ENCODE results near the gene SLC2A4RG.
"Not testable (repeated sequence)": the region's sequence is repeated elsewhere in the genome, so short reads cannot be mapped to it uniquely, and the experiment has no call there.

The SLC2A4RG gene

DNA sequence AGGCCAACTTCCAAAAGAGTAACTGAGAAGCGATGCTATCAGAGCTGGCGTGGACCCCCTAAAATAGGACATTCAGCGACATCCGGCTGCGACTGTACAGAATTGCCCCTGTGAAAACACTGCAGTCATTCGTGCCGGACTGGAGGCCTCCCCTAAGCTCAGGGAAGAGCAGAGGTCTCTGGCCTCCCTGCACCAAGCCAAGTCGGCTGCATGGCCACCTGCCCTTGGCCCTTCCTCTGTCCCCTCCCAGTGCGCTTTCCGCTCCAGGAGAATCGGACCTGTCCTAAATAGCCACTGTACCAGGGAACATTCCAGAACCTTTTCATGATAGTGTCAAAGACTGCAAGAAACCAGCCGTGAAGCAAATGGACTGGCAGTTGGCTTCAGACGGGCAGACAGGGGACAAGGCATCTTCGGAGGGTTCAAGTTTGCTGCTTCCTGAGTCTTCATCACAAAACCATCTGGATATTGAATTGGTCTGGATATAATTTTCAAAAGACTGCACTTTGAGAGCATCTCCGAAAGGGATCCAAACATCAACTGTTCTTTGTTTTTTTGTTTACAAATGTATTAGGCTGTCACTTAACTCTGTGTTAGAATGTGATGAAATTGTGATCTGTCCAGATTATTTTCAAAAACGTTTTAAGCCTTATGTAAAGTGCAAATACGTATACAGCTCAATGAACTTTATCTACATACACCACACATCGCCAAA is 16.5 kb downstream of the SLC2A4RG start:
- no peak for DNase-seq

DNA sequence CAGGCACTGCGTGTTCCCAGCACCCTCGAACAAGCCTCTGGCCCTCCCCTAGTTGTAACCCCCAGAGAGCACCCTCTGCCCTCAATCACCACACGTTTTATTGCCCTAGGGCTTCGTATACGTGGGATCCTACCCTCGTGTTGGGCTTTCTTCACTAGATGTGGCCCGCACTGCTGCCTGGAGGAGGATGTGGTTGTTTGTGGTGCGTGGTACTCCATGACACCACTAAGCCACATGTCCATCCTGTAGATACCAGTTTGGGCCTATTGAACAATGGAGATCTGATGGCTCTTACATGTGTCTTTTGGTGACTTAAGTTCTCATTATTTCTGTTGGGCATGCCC is 17.0 kb downstream of the SLC2A4RG start:
- no peak for DNase-seq

DNA sequence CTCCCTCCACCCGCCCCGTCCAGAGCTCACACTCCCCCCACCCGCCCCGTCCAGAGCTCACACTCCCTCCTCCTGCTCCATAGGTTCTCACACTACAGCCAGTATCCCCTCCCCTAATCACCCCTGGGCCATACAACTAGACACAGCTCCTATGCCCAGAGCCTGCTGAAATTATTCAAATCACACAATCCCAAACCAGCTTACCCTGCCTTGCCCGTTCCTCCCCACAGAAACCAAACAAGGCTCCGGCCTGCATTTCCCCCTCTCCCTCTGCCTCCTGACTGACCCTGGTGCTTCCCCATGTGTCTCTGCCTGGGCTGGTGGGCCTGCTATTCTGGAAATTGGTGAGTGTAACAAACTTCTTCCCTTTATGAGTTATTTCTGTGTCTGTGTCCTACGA is 18.6 kb downstream of the SLC2A4RG start:
- no peak for DNase-seq

DNA sequence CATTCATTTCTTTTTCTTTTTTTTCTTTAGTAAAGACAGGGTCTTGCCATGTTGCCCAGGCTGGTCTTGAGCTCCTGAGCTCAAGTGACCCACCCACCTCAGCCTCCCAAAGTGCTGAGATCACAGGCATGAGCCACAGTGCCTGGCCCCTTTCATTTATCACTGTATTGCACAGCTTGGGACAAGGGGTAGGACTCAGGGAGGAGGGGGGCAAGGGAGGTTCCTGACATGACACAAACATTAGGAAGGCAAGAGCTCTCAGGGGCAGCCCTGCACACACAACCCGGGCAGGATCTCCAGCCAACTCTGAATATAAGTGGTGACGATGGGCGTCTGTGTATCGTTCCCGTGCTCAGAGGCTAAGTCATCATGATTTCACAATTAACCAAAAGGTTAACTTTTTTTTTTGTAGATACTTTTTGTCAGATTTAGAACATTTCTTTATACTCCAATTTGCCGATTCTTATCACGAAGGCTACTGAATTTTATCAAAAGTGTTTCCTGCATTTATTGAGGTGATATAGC is 19.9 kb downstream of the SLC2A4RG start:
- DNase-seq = no peak

DNA sequence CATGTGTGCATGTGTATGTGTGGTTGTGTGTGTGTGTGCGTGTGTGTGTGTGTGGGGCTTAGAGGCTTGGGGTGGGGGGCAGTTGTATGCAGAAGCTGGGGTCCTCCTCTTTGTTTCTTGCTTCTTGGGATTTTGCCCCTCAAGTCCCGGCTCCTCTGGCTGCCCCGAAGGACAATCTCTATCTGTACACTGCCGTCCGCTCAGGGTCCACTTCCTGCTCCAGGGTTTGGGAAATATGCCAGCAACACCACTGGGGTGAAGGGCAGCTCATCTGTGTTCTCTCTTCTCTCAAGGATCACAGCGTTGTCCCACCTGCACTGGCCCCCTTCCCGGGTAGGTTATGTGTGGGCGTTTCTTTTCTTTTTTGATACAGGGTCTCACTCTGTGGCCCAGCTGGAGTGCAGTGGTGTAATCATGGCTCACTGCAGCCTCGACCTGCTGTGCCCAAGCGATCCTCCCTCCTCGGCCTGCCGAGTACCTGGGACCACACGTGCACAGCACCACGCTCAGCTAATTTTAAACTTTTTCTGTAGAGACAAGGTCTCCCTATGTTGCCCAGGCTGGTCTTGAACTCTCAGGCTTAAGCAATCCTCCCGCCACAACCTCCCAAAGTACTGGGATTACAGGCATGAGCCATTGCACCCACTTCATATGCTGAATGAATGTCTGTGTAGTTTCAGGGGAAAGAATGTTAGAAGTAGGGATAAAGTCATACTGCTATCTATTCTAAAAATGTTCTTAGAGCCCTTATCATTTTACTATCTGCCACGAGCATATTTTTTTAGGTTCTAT is 25.7 kb downstream of the SLC2A4RG start:
- DNase-seq = no peak

GRCh38 chr20:63765902-63766301 is 26.3 kb downstream of the SLC2A4RG start:
- no peak for DNase-seq

DNA sequence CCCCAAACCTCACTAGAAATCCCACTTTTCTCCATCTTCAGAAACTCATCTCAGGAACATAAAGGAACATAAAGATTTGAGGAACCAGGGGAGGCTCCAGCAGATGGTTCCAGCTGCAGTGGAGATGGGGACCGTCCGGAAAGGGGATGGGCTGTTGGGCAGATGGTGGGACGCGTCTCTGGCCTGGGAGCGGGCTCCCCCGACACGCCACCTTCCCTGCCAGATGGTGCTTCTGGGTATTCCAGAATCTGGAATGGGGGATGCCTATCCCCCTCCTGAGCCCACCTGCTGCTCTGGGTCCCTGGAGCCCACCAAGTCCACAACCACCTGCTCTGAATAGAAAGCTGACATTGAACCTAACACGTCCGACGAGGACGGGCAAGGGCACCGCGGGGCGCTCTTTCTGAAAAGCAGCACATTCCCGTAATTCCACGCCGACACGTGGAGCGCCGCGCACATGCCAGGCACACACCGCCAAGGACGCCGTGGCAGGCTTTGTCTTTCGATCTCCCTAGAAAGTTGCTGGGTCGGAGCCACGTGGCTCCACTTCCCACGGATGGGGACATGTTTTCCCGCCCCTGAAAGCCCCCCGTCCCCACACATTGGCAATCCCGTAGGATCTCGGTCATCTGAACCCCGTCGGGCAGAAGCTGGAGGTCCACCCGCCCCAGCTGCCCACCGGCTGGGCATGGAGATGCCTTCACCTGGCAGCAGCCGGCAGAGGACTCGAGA is 27.3 kb downstream of the SLC2A4RG start:
- no peak for DNase-seq

DNA sequence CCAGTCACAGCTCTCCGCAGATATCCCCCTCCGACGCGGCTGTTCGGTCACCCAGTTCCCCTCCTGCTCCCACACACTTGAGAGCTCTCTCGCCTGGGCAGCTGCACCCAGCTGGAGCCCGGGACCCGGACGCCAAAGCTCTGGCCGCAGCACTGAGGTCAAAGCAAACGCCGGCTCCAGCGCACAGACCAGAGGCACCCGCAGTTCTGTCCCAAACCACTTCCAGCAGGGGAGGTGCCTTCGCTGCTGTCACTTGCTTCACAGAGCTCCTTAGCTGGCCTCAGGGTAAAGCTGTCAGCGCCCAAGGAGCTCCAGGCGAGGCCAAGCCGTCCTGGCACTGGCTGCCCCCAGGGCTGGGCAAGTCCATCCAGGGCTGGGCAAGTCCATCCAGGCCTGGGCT is 27.9 kb downstream of the SLC2A4RG start:
- DNase-seq = no peak

DNA sequence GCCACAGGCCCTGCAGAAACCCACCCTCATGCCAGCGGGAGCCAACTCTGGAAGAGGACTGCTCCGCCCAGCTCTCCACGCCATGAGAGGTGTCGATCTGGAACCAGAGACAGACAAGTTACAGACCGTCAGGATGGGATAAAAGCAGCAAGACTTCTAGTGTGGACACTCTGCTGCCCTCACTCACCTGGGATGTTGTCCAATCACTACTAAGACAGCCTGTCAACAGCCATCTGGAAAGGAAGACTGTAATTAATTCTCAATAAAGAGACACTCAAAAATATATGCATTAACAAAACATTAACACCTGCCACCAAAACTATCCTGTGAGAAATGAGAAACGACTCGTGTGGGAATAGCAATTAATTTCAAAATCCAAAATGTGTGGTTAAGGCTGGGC is 28.3 kb downstream of the SLC2A4RG start:
- DNase-seq = no peak

DNA sequence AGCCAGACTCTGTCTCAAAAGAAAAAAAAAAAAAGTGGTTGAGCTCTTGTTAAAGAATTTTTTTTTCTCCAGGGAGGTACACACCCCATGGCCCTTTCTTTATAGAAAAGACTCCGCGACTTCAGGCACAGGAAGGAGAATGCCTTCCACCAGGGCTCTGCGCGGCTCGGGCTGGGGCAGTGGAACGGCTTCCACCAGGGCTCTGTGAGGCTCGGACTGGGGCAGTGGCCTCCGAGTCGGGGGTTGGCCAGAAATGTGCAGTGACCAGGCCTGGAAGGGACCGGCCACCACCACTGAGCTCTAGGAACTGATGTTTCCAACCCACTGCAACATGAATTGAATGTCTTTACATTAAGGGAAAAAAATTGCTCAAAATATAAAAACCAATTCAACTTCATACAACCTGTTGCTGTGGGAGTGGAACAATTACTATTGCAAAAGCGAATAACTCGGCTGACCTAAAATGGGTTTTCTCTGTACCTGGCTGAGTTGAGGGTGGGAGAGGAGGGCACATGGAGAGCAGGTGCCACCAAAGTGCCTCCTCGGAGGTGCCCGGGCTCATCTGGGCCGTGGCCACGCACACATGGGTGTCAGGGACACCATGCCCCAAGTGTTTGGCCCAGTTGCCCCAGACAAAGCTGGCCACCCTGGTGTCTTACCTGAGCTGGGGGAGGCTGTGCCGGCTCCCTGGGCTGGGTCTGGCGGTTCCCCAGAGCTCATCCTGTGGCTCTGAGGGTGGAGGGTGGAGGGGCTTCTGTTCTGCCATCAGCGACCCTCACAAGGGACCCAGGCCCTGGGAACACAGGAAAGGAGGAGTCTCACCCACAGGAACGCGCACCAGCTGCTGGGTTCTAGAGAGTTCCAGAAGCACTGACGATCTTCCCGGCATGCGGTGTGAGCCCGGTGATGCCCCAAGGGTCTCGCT is 29.3 kb downstream of the SLC2A4RG start:
- DNase-seq = no peak

GRCh38 chr20:63769891-63770474 is 30.4 kb downstream of the SLC2A4RG start:
- DNase-seq = no peak

- no peak for DNase-seq
These were observed 31.6 kb downstream of the SLC2A4RG start for GRCh38 chr20:63771046-63771707.

DNA sequence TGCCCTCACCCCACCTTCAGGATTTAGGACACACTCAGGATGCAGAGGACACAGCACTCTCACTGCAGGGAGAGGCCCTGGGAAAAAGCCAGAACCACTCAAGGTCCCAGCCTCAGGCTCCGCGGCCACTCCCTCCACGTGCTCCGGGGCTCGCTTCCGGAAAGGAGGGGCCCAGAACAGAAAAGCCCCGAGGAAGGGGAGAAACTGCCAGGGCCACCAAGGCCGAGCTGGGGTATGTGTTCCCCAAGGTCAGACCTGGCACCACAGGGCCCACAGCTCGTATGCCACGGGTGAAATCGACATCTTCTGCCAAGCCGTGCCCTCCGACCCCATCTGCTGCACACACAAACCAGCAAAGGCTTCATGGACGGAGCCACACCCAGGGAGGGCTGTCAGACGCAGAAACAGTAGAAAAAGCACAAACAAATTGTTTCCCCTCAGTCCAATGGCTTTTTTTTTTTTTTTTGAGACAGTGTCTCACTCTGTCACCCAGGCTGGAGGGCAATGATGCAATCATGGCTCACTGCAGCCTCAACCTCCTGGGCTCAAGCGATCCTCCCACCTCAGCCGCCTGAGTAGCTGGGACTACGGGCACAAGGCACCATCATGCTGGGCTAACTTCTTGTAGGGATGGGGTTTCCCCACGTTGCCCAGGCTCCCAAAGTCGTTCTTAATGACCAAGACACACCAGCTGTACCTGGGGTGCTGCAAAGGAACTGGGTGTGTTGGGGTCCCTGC is 33.4 kb downstream of the SLC2A4RG start:
- no peak for DNase-seq

DNA sequence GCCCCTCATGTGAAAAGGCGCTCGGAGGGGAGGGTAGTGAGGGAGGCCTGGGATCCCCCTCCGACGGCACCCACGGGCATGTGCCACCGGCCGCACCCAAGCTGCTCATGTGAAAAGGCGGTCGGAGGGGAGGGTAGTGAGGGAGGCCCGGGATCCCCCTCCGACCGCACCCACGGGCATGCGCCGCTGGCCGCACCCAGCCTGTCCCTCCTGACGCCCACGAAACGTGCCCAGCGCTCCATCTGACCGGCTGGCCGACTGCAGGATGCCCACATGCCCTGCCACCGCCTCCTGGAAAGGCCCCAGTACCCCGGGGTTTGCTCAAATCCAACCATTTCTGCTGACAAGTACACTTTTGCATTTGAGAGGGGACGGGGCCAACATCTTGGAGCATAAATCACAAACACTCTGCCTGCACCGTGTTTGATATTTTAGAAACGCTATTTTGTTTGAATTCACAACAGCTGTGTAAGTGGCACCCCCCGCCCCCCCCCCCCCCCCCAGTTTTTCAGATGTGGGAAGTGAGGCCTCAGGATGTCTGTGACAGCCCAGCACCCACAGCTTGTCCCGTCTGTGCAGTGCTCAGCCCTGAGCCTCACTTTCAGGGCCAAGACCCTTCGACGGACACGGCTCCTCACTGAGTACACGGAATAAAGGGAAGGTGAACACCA is 34.1 kb downstream of the SLC2A4RG start:
- no peak for DNase-seq

- no peak for DNase-seq
These were observed 34.7 kb downstream of the SLC2A4RG start for GRCh38 chr20:63774306-63774705.

GRCh38 chr20:63775096-63775978 is 35.8 kb downstream of the SLC2A4RG start:
- DNase-seq = no peak

DNA sequence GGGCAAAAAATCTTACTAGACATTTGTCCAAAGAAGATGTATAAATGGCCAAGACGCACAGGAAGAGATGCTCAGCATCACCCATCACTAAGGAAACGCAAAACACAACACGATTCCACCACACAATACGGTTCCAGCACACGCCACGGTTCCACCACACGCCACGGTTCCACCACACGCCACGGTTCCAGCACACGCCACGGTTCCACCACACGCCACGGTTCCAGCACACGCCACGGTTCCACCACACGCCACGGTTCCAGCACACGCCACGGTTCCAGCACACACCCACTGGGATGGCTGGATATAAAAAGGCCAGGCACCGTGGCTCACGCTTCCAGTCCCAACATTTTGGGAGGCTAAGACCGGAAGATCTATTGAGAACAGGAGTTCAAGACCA is 37.3 kb downstream of the SLC2A4RG start:
- DNase-seq = not testable (repeated sequence)

GRCh38 chr20:63777614-63778013 is 38.0 kb downstream of the SLC2A4RG start:
- no peak for DNase-seq

Measured in DMS79 (cell line).